Neuronal stem cell (in vitro differentiated cells): ENCODE results near the gene CUX1.

ENCODE experiments used
- DNase-seq: peaks from one replicate; pipeline ENCODE4 v3.0.0-alpha.2; 2013; ENCODE audit warnings: low spot score
- H2AFZ ChIP-seq: one replicate; pipeline ENCODE4 v1.6.1; 2013; ENCODE audit warnings: mild to moderate bottlenecking, low read length, inconsistent platforms
- H2AK5ac ChIP-seq: 2 replicates; pipeline ENCODE4 v1.6.1; 2013; ENCODE audit warnings: low read depth, mild to moderate bottlenecking, inconsistent platforms, low read length, moderate library complexity, mixed read lengths
- H2BK120ac ChIP-seq: 2 replicates; pipeline ENCODE4 v1.6.1; 2013; ENCODE audit warnings: low read depth, mild to moderate bottlenecking, inconsistent platforms, low read length, moderate library complexity, mixed read lengths
- H2BK12ac ChIP-seq: one replicate; pipeline ENCODE4 v1.6.1; 2013; ENCODE audit warnings: low read length, inconsistent platforms
- H2BK15ac ChIP-seq: 2 replicates; pipeline ENCODE4 v1.6.1; 2013; ENCODE audit warnings: mild to moderate bottlenecking, low read length, inconsistent platforms, mixed read lengths
- H2BK5ac ChIP-seq: one replicate; pipeline ENCODE4 v1.6.1; 2013; ENCODE audit warnings: inconsistent platforms, mild to moderate bottlenecking, low read length, moderate library complexity
- H3K14ac ChIP-seq: one replicate; pipeline ENCODE4 v1.6.1; 2013; ENCODE audit warnings: low read length, inconsistent platforms
- H3K18ac ChIP-seq: 2 replicates; pipeline ENCODE4 v1.6.1; 2013; ENCODE audit warnings: low read length, inconsistent platforms
- H3K23ac ChIP-seq: 2 replicates; pipeline ENCODE4 v1.6.1; 2013; ENCODE audit warnings: low read depth, mild to moderate bottlenecking, mixed read lengths, low read length, inconsistent platforms; ENCODE audit not compliant: poor library complexity
- H3K27ac ChIP-seq: replicated peaks from 3 replicates; pipeline ENCODE4 v1.5.1; 2013; ENCODE audit warnings: low read length, inconsistent platforms
- H3K27me3 ChIP-seq, 3 experiments: 2 replicates each; pipeline ENCODE4 v1.6.1; 2013; ENCODE audit warnings: low read length in 3 of 3, mild to moderate bottlenecking in 2 of 3, inconsistent platforms in 1 of 3, low read depth in 1 of 3, mixed read lengths in 1 of 3, moderate library complexity in 1 of 3; ENCODE audit not compliant: control insufficient read depth in 3 of 3, insufficient read depth in 3 of 3
- H3K36me3 ChIP-seq, 2 donors: replicated peaks in 1 of 2; 2 replicates each; pipeline ENCODE4 v1.6.1; 2013; ENCODE audit warnings: low read length in 2 of 2; ENCODE audit not compliant: control insufficient read depth in 2 of 2, insufficient read depth in 2 of 2
- H3K4ac ChIP-seq: 2 replicates; pipeline ENCODE4 v1.6.1; 2013; ENCODE audit warnings: inconsistent platforms, mild to moderate bottlenecking, low read length, moderate library complexity
- H3K4me1 ChIP-seq, 2 donors: 1 replicate in 1 of 2; 2 replicates in 1 of 2; pipeline ENCODE4 v1.6.1; 2013; ENCODE audit warnings: low read length in 2 of 2, low read depth in 1 of 2; ENCODE audit not compliant: control insufficient read depth in 2 of 2, insufficient read depth in 1 of 2
- H3K4me2 ChIP-seq: one replicate; pipeline ENCODE4 v1.6.1; 2013; ENCODE audit warnings: mild to moderate bottlenecking, low read length, inconsistent platforms; ENCODE audit not compliant: insufficient read depth, poor library complexity, severe bottlenecking
- H3K4me3 ChIP-seq, 2 donors: 2 replicates each; pipeline ENCODE4 v1.5.1; 2013; ENCODE audit warnings: low read length in 2 of 2, mild to moderate bottlenecking in 2 of 2, inconsistent platforms in 1 of 2, moderate library complexity in 1 of 2
- H3K79me1 ChIP-seq: one replicate; pipeline ENCODE4 v1.6.1; 2013; ENCODE audit warnings: low read depth, mild to moderate bottlenecking, inconsistent platforms, low read length, moderate library complexity
- H3K9ac ChIP-seq: one replicate; pipeline ENCODE4 v1.6.1; 2013; ENCODE audit warnings: mild to moderate bottlenecking, low read depth, low read length, inconsistent platforms; ENCODE audit not compliant: poor library complexity
- H3K9me3 ChIP-seq, 2 donors: replicated peaks in 1 of 2; 2 replicates each; pipeline versions ENCODE3 to v1.6.1; 2013; ENCODE audit warnings: low read length in 2 of 2, mild to moderate bottlenecking in 2 of 2, inconsistent platforms in 1 of 2, low read depth in 1 of 2, mixed read lengths in 1 of 2, moderate library complexity in 1 of 2; ENCODE audit not compliant: control insufficient read depth in 2 of 2, insufficient read depth in 1 of 2
- H4K8ac ChIP-seq: one replicate; pipeline ENCODE4 v1.6.1; 2013; ENCODE audit warnings: low read depth, mild to moderate bottlenecking, inconsistent platforms, low read length, moderate library complexity
- H4K91ac ChIP-seq: one replicate; pipeline ENCODE4 v1.6.1; 2013; ENCODE audit warnings: low read length, low read depth, mild to moderate bottlenecking, inconsistent platforms; ENCODE audit not compliant: poor library complexity
- WGBS, 2 donors: extraction: QIAGEN DNeasy Blood & Tissue Kit; methylation state at CpG; one replicate each; pipeline ENCODE4 v1.1.7; 2013; ENCODE audit warnings: missing lambda C conversion rate in 2 of 2, mixed read lengths in 1 of 2; ENCODE audit not compliant: insufficient read length in 2 of 2, insufficient replicate concordance in 1 of 2; ENCODE audit errors: extremely low coverage in 2 of 2; 5-methylcytosine and 5-hydroxymethylcytosine counted together

Gene CUX1

GRCh38 chr7:102296179-102296438, 478.7 kb downstream of the CUX1 start:
- no peaks in the 10 kb centered on the region for H3K36me3 ChIP-seq

GRCh38 chr7:102296514-102296913, 479.1 kb downstream of the CUX1 start:
- H3K4me2 ChIP-seq: no peak overlapping the region
- DNase-seq: no peak
- H3K14ac ChIP-seq: no peak overlapping the region
- H2BK15ac ChIP-seq: no peak overlapping the region
- peaks cover 7% of the 10 kb centered on the region for H3K79me1 ChIP-seq
- no peak overlapping the region for H4K91ac ChIP-seq
- no CpG with 5 or more reads among the region's 7 CpGs for WGBS, 2 donors
- no peak overlapping the region for H2BK12ac ChIP-seq
- no peak overlapping the region for H3K18ac ChIP-seq
- H2AK5ac ChIP-seq: no peak overlapping the region
- H2AFZ ChIP-seq: no peak overlapping the region
- H3K4me3 ChIP-seq: no peak overlapping the region
- H2BK5ac ChIP-seq: no peak overlapping the region
- H3K9ac ChIP-seq: no peak overlapping the region
- peaks cover 0 to under 1% of the 10 kb centered on the region in 2 donors for H3K36me3 ChIP-seq
- H3K27ac ChIP-seq: no peak overlapping the region
- peaks cover 6 to 16% of the 10 kb centered on the region in 2 donors for H3K4me1 ChIP-seq
- H3K9me3 ChIP-seq: no peaks in the 10 kb centered on the region
- no peak overlapping the region for H3K23ac ChIP-seq
- no peak overlapping the region for H2BK120ac ChIP-seq
- H3K27me3 ChIP-seq: no peaks in the 10 kb centered on the region
- no peak overlapping the region for H4K8ac ChIP-seq
- no peak overlapping the region for H3K4ac ChIP-seq

More at GRCh38 chr7:102296179-102296438, 478.7 kb downstream of the CUX1 start:
- Histone ChIP-seq H4K8ac (no peak overlapping the region), H2BK12ac (no peak overlapping the region), H3K18ac (no peak overlapping the region), H3K4ac (no peak overlapping the region), H3K9ac (no peak overlapping the region), H4K91ac (no peak overlapping the region), H2BK15ac (no peak overlapping the region), H3K4me2 (no peak overlapping the region), H3K27ac (no peak overlapping the region), H3K23ac (no peak overlapping the region), H3K79me1 (peaks cover 7% of the 10 kb centered on the region), H3K27me3 (no peaks in the 10 kb centered on the region), H3K4me1 (peaks cover 6 to 15% of the 10 kb centered on the region in 2 donors), H2BK5ac (no peak overlapping the region), H3K4me3 (no peak overlapping the region), H3K9me3 (no peaks in the 10 kb centered on the region), H2AFZ (no peak overlapping the region), H2BK120ac (no peak overlapping the region), H3K14ac (no peak overlapping the region), H2AK5ac (no peak overlapping the region)
- no peak for DNase-seq
- no CpG with 5 or more reads among the region's 6 CpGs for WGBS, 2 donors

- H2BK5ac ChIP-seq: no peak overlapping the region
- H4K8ac ChIP-seq: no peak overlapping the region
- peaks cover 6 to 16% of the 10 kb centered on the region in 2 donors for H3K4me1 ChIP-seq
- H3K27me3 ChIP-seq: no peaks in the 10 kb centered on the region
- no peak overlapping the region for H3K4me3 ChIP-seq
- H2AFZ ChIP-seq: no peak overlapping the region
- H3K79me1 ChIP-seq: peaks cover 7% of the 10 kb centered on the region
- H3K36me3 ChIP-seq: peaks cover 0 to 10% of the 10 kb centered on the region in 2 donors
- no peak overlapping the region for H3K9ac ChIP-seq
- H4K91ac ChIP-seq: no peak overlapping the region
- H3K4ac ChIP-seq: no peak overlapping the region
- no peak overlapping the region for H2BK120ac ChIP-seq
- H3K9me3 ChIP-seq: no peaks in the 10 kb centered on the region
- no CpG with 5 or more reads among the region's 10 CpGs for WGBS, 2 donors
- H3K18ac ChIP-seq: no peak overlapping the region
- no peak overlapping the region for H3K23ac ChIP-seq
- no peak overlapping the region for H2BK15ac ChIP-seq
- no peak overlapping the region for H2AK5ac ChIP-seq
- DNase-seq: no peak
- no peak overlapping the region for H3K14ac ChIP-seq
- no peak overlapping the region for H3K27ac ChIP-seq
- H2BK12ac ChIP-seq: no peak overlapping the region
- no peak overlapping the region for H3K4me2 ChIP-seq
Observed at GRCh38 chr7:102297487-102298218, 480.2 kb downstream of the CUX1 start.

GRCh38 chr7:102300643-102301221, 483.3 kb downstream of the CUX1 start:
- Histone ChIP-seq H2BK120ac (no peak overlapping the region), H3K4me3 (no peak overlapping the region), H2AFZ (no peak overlapping the region), H2BK5ac (no peak overlapping the region), H3K9ac (no peak overlapping the region), H2AK5ac (no peak overlapping the region), H4K91ac (no peak overlapping the region), H4K8ac (peak overlapping the region; percentile 57), H3K27ac (no peak overlapping the region), H2BK15ac (no peak overlapping the region), H3K4me1 (peaks cover 0 to 5% of the 10 kb centered on the region in 2 donors), H3K4me2 (no peak overlapping the region), H3K9me3 (no peaks in the 10 kb centered on the region), H3K23ac (peak overlapping the region; percentile 25), H2BK12ac (no peak overlapping the region), H3K14ac (peak overlapping the region; percentile 17), H3K18ac (peak overlapping the region; percentile 11), H3K4ac (no peak overlapping the region), H3K36me3 (peaks cover 0 to 10% of the 10 kb centered on the region in 2 donors), H3K27me3 (no peaks in the 10 kb centered on the region), H3K79me1 (peaks cover 4% of the 10 kb centered on the region)
- WGBS, 2 donors: no CpG with 5 or more reads among the region's 84 CpGs
- no peak for DNase-seq
